ENCODE data around the gene ENDOU.

- TF ChIP-seq CTCF (IDR thresholded peaks at IDR 0.05) (no peak), POLR2AphosphoS5 (IDR thresholded peaks at IDR 0.05) (no peak)
These were observed 9.6 kb upstream of the ENDOU start for GRCh38 chr12:47734725-47735480.
